ENCODE measurements around the gene VKORC1. TPM values are rescaled to one million over a fixed set of nuclear protein-coding genes. Genes with fewer than 3 reads are reported as not detected.
A peak's percentile ranks its signal among the peaks of the same experiment; 100 is the strongest.

Gene VKORC1
- total and polyA plus RNA-seq, 2 of the 4 experiments (the other 2 are of a cell fraction) = 65.2 to 317 TPM

DNA sequence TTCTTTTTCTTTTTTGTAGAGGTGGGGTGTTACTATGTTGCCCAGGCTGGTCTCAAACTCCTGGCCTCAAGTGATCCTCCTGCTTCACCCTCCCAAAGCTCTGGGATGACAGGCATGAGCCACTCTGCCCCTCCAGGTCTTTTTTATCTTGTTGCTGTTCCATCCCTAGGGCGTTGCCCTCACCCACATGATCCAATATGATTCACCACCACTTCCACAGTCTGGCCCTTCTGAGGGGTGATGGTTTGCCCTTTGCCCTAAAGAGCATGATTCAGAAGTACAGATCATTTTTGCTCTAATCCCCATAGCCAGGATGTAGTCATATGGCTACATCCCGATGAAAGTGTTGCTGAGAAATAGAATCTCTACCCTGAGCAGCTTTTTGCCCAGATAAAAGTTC lies 42.5 kb downstream of the VKORC1 start:
- Histone ChIP-seq H3K9me1 (ENCODE audit: insufficient read depth, low read length) (peaks cover 7% of the 10 kb centered on the region), H2BK15ac (ENCODE audit: low read depth, low read length) (peak overlapping the region; percentile 18; the same call in 1 of the 3 replicates), H3K14ac (replicated peaks; ENCODE audit: low read depth, low read length) (peak overlapping the region; percentile 84), H3K27me3 (ENCODE audit: control insufficient read depth, insufficient read depth, low read length) (no peaks in the 10 kb centered on the region), H4K8ac (ENCODE audit: low read depth in 2 of 2, low read length in 2 of 2) (peak overlapping the region; percentile 26 to 95; a peak in 3 of 4 replicates), H3K36me3 (ENCODE audit: control insufficient read depth, insufficient read depth, low read length) (no peaks in the 10 kb centered on the region), H2BK5ac (ENCODE audit: low read depth, low read length, poor library complexity, severe bottlenecking) (peak overlapping the region; percentile 84), H3K4me1 (ENCODE audit: control insufficient read depth, insufficient read depth, low read length) (peaks cover 2% of the 10 kb centered on the region; the same call in 1 of the 2 replicates), H4K20me1 (ENCODE audit: insufficient read depth, low read length) (no peaks in the 10 kb centered on the region; the same call in 1 of the 2 replicates), H2AK5ac (ENCODE audit: low read depth, low read length) (peak overlapping the region; percentile 25; the same call in 1 of the 2 replicates), H3K18ac (ENCODE audit: low read depth, low read length) (peak overlapping the region; percentile 65), H3K4me3 (ENCODE audit: insufficient read depth, low read depth, low read length) (no peak overlapping the region), H3K4me2 (ENCODE audit: low read depth, low read length) (peak overlapping the region; percentile 35; the same call in 1 of the 2 replicates), H2BK120ac (ENCODE audit: low read depth, low read length) (peak overlapping the region; percentile 88), H3K9me3 (ENCODE audit: control insufficient read depth, insufficient read depth, low read length) (no peaks in the 10 kb centered on the region), H2AK9ac (replicated peaks; ENCODE audit: low read depth, low read length, poor library complexity) (peak overlapping the region; percentile 43), H3K56ac (ENCODE audit: extremely low read depth, insufficient read depth, low read length) (0 out of 2 replicates have a peak overlapping the region, but pooled peaks have one; percentile 13), H3K4ac (ENCODE audit: low read depth, low read length) (peak overlapping the region; percentile 81), H3K9ac (ENCODE audit: low read depth, low read length) (no peak overlapping the region), H4K5ac (ENCODE audit: low read depth, low read length) (peak overlapping the region; percentile 54; the same call in 1 of the 2 replicates), H2BK20ac (ENCODE audit: low read depth, low read length) (peak overlapping the region; percentile 81; the same call in 1 of the 2 replicates), H4K91ac (ENCODE audit: insufficient read depth, low read depth, low read length) (peak overlapping the region; percentile 75; the same call in 1 of the 2 replicates), H3K79me1 (ENCODE audit: low read depth in 1 of 2, low read length in 2 of 2) (peaks cover 0 to 6% of the 10 kb centered on the region in 2 experiments; a peak in 2 of 4 replicates), H2AFZ (replicated peaks; ENCODE audit: low read length, poor library complexity) (peak overlapping the region; percentile 69), H3K23ac (ENCODE audit: low read depth, low read length) (peak overlapping the region; percentile 88; the same call in 1 of the 2 replicates), H3K27ac (ENCODE audit: insufficient read depth, low read length) (peak overlapping the region; percentile 54)
- no TSS peak for BruUV-seq (replicated peaks)
- in situ Hi-C loops (cut with MboI; ENCODE audit: low sequenced_read_pairs) = no loop called here
- intact Hi-C loops (cut with micrococcal nuclease) = no loop called here
- ChIA-PET POLR2A (ENCODE audit: unreplicated experiment) (no interaction called here), CTCF (interaction anchor here (0.6 kb wide), 2 partner anchors 11 to 25 kb away, joined by 3 to 4 read pairs; no protein-coding TSS in a partner anchor)
- dilution Hi-C loops (cut with HindIII; ENCODE audit: low sequenced_read_pairs, unreplicated experiment) = no loop called here
- WGBS, 2 experiments (ENCODE audit: extremely low coverage in 2 of 2, insufficient read length in 1 of 2) = no CpG with 5 or more reads among the region's 2 CpGs
- peak; percentile 98 for ATAC-seq (ENCODE audit: low read depth)
- peak; percentile 97 for DNase-seq
- TF ChIP-seq POLR2A (IDR thresholded peaks at IDR 0.05; ENCODE audit: low read depth, low read length) (peak; percentile 31; the same call in 1 of the 2 replicates), RAD21 (IDR thresholded peaks at IDR 0.05; ENCODE audit: low read length) (no peak; the same call in 1 of the 2 replicates), MAZ (IDR thresholded peaks at IDR 0.05; ENCODE audit: borderline replicate concordance, low read depth, low read length) (peak; percentile 28; the same call in 1 of the 2 replicates), CEBPB (IDR thresholded peaks at IDR 0.05; ENCODE audit: low read depth, low read length) (no peak), CHD1 (IDR thresholded peaks at IDR 0.05; ENCODE audit: low read depth, low read length) (no peak), MAFK (IDR thresholded peaks at IDR 0.05; ENCODE audit: low read depth, low read length) (no peak), MXI1 (IDR thresholded peaks at IDR 0.05; ENCODE audit: borderline replicate concordance, low read depth, low read length) (no peak), RFX5 (IDR thresholded peaks at IDR 0.05; ENCODE audit: low read depth, low read length) (no peak), FOS (IDR thresholded peaks at IDR 0.05; ENCODE audit: low read depth, low read length) (peak; percentile 88), SMC3 (IDR thresholded peaks at IDR 0.05; ENCODE audit: low read depth, low read length) (no peak), RCOR1 (IDR thresholded peaks at IDR 0.05; ENCODE audit: insufficient replicate concordance, low read length) (peak; percentile 29), NFE2L2 (IDR thresholded peaks at IDR 0.05; ENCODE audit: low read depth, low read length) (no peak)
- TF ChIP-seq, protein P1, sequence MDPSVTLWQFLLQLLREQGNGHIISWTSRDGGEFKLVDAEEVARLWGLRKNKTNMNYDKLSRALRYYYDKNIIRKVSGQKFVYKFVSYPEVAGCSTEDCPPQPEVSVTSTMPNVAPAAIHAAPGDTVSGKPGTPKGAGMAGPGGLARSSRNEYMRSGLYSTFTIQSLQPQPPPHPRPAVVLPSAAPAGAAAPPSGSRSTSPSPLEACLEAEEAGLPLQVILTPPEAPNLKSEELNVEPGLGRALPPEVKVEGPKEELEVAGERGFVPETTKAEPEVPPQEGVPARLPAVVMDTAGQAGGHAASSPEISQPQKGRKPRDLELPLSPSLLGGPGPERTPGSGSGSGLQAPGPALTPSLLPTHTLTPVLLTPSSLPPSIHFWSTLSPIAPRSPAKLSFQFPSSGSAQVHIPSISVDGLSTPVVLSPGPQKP (IDR thresholded peaks at IDR 0.05; ENCODE audit: borderline replicate concordance, low read depth, low read length) = no peak
- TF ChIP-seq, protein P2, sequence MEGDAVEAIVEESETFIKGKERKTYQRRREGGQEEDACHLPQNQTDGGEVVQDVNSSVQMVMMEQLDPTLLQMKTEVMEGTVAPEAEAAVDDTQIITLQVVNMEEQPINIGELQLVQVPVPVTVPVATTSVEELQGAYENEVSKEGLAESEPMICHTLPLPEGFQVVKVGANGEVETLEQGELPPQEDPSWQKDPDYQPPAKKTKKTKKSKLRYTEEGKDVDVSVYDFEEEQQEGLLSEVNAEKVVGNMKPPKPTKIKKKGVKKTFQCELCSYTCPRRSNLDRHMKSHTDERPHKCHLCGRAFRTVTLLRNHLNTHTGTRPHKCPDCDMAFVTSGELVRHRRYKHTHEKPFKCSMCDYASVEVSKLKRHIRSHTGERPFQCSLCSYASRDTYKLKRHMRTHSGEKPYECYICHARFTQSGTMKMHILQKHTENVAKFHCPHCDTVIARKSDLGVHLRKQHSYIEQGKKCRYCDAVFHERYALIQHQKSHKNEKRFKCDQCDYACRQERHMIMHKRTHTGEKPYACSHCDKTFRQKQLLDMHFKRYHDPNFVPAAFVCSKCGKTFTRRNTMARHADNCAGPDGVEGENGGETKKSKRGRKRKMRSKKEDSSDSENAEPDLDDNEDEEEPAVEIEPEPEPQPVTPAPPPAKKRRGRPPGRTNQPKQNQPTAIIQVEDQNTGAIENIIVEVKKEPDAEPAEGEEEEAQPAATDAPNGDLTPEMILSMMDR (conservative IDR thresholded peaks at IDR 0.05; ENCODE audit: low read depth, low read length) = no peak
- TF ChIP-seq, protein P3, sequence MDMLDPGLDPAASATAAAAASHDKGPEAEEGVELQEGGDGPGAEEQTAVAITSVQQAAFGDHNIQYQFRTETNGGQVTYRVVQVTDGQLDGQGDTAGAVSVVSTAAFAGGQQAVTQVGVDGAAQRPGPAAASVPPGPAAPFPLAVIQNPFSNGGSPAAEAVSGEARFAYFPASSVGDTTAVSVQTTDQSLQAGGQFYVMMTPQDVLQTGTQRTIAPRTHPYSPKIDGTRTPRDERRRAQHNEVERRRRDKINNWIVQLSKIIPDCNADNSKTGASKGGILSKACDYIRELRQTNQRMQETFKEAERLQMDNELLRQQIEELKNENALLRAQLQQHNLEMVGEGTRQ (IDR thresholded peaks at IDR 0.05; ENCODE audit: low read depth, low read length) = peak; percentile 84
